GM19397 (cell line): Measurements from ENCODE around the gene YIPF3.
"Not testable (repeated sequence)": the region's sequence is repeated elsewhere in the genome, so short reads cannot be mapped to it uniquely, and the experiment has no call there.

Experiments
- ATAC-seq: cut with Tn5 transposase; IDR thresholded peaks from one replicate; pipeline ENCODE4 v1.9.1; 2021; ENCODE audit warnings: mild to moderate bottlenecking, moderate library complexity; ENCODE audit not compliant: unreplicated experiment

The YIPF3 gene

GRCh38 chr6:43467265-43467664, 49.5 kb downstream of the YIPF3 start:
- ATAC-seq = not testable (repeated sequence)

- ATAC-seq = no peak
Measured at GRCh38 chr6:43465948-43466347, 50.8 kb downstream of the YIPF3 start.

- no peak for ATAC-seq
Measured at GRCh38 chr6:43464337-43464736, 52.4 kb downstream of the YIPF3 start.

- ATAC-seq = no peak
Measured at GRCh38 chr6:43461936-43462335, 54.8 kb downstream of the YIPF3 start.
